HTR-8/SVneo (cell line): ENCODE measurements around the gene SLC11A1.

Source experiments
- DNase-seq: peaks from one replicate; pipeline ENCODE4 v3.0.0; 2011; ENCODE audit warnings: low spot score, mixed read lengths; ENCODE audit not compliant: insufficient read length
- FAIRE-seq: peaks from 2 replicates; lab custom pipeline; 2011; peaks lifted over from hg19 to GRCh38; lab: Jason Lieb, UNC

SLC11A1 gene

DNA sequence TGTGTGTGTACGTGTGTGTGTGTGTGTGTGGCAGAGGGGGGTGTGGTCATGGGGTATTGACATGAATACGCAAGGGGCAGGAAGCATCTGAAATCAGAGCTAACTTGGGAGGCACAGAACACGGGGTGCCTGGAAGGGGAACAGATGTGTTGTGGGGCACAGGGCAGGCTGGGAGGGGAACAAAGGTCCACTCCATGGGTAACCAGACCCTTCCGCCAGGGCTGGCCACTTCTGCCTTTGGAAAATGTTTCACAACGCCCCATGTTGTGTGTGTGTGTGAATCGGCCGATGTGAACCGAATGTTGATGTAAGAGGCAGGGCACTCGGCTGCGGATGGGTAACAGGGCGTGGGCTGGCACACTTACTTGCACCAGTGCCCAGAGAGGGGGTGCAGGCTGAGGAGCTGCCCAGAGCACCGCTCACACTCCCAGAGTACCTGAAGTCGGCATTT, at the start of gene SLC11A1:
Gene SLC11A1, plus strand, starts transcription at position 358 of the 451 bp plus-strand sequence. CDS start 96 bp downstream, outside the sequence.
- peak; percentile 16 for FAIRE-seq
- no peak for DNase-seq

DNA sequence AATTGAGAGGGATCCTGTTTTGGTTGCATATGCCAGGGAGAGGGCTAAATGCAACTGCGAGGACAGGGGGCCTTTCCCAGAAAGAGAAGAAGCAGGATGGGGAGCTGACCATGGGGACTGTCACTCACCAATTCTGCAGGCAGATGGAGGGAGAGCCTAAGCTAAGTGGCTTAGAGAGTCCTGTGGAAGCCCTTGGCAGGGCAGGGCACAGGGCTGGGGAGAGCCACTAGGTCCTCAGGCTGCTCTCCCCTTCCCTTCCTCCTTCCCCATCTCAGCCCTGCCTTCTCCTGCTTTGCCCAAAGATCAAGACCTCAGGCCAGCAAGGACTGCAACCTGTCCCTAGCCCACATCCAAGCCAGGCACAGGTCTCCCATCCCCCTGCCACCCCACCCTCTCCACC, 49.8 kb upstream of the SLC11A1 start:
- FAIRE-seq (no peak), DNase-seq (no peak)

- DNase-seq (no peak), FAIRE-seq (no peak)
These were observed 49.0 kb upstream of the SLC11A1 start for GRCh38 chr2:218332920-218333645.

DNA sequence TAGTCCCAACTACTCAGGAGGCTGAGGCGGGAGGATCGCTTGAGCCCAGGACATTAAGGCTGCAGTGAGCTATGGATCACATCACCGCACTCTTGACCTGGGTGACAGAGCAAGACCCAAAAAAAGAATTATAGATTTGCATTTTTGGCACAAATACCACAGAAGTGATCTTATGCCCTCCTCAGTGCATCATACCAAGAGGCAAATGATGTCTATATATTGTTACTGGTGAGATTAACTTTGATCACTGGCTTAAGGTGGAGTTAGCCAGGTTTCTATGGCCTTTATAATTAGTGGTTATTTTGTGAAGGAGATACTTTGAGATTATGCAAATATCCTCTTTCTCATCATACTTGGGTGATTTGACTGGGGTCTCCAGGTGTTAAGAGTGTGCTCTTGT, 47.5 kb upstream of the SLC11A1 start:
- DNase-seq (no peak), FAIRE-seq (no peak)

DNA sequence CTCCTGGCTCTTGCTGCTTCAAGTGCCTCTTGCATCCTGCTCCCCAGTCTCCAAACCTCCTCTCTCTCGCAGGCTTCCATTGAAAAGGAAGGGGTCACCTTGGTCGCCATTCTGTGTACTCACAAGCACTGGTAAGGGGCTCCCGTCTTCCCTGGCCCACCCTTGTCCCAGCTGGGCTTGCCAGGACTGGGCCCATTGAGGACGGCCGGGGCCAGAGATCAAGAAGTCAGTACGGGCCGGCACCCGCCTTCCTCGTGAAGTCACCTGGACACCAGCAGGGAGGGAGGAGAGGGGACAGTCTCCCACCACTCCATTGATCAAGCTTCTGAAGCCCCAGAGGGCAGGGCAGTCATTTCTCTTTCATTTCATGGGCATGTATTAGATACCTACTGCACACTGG, 41.4 kb upstream of the SLC11A1 start:
- DNase-seq, result no peak
- no peak for FAIRE-seq

- DNase-seq (no peak), FAIRE-seq (no peak)
These were observed 40.7 kb upstream of the SLC11A1 start for GRCh38 chr2:218341381-218341780.

DNA sequence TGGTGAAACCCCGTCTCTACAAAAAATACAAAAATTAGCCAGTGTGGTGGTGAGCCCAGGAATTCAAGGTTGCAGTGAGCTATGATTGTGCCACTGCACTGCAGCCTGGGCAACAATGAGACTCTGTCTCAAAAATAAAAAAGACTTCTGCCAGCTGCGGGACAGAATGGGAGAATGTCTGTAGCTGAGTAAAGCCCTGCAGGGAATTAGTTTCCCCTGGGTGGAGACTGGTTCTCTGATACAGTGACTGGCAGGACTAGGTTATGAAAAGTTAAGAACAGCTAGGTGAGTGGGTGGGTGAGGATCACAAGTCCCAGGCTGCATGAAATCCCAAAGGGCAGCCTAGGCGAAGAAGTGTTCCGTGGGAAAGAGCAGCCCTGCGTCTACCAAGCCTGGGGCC, 39.2 kb upstream of the SLC11A1 start:
- no peak for DNase-seq
- no peak for FAIRE-seq

DNA sequence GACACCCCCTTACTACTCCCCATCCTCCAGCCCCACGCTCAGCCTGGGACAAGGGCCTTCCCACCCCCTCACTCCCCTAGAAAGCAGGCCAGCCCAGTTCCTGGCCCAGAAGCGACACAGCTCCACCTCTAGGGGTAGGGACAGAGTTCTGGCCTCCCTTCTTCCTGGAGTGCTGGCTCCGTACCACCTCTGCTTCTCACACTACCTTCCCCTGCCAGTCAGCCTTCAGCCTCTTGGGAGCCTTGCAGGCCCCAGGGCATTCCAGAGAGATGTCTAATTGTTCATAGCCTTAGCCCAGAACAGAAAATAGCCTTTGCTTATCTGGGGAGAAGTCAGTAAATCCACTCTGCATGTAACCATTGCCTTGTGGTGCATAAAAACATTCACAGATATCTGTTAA, 38.5 kb upstream of the SLC11A1 start:
- FAIRE-seq (no peak), DNase-seq (no peak)

- DNase-seq, result no peak
- no peak for FAIRE-seq
These were observed 37.9 kb upstream of the SLC11A1 start for GRCh38 chr2:218344090-218344754.

DNA sequence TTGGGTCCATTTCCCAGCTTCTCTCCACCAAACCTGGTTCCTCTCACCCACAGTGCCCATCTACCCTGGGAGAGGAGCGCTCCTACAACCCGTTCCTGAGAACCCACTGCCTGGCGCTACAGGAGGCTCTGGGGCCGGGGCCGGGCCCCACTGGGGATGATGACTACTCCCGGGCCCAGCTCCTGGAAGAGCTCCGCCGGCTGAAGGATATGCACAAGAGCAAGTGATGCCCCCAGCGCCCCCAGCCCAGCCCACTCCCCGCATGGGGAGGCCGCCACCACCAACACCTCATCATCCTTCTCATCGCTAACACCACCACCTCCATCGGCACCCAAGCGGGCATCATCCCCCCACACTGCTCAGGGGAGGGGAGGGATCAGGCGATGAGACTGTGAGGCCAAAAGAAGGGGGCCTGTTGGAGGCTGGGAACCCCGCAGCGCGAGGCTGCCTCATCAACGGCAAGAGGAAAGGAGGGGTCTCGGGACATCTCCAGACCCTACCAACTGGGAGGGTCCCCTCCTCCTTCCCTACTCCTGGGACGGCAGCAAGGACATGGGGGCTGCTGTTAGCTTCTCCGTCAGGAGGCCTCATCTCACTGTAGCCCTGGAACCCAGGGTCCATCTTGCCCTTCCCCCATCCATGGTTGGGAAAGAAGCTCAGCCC, 37.2 kb upstream of the SLC11A1 start:
- FAIRE-seq (no peak), DNase-seq (no peak)

DNA sequence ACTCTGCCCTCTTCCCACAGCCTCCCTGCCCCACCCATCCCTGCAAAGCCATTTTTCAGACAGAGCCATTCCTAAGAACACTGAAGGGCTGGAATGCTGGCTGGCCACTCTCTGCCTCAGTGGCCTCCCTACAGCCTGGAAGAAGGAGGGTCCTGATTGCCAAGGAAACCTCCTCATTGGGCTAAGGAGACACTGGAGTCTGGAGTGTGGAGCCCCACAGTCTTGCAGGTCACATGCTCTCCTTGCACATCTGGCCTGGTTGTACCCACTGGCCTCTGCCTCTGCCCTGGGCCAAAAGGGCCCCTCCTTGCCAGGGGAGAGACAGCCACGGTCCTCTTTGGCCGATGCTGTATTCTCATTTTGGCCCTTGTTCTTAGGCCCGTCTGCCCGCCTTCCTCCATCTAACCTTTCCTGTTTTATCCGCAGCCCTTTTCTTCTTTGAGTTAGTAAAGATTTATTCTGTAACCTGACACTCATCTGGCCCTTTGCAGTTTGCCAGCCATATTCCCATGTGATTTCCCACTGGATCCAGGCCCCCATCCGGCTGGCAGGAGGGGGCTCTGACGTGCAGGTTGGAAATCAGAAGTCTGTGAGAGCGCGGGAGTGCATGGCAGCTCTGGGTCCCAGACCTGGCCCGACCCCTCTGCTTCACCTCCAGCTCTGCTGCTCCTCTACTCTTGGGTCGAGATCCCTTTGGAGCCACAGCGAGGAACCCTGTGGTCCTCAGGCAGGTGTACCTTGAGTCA, 36.4 kb upstream of the SLC11A1 start:
- FAIRE-seq (no peak), DNase-seq (no peak)

GRCh38 chr2:218347172-218347571, 34.9 kb upstream of the SLC11A1 start:
- FAIRE-seq (no peak), DNase-seq (no peak)

DNA sequence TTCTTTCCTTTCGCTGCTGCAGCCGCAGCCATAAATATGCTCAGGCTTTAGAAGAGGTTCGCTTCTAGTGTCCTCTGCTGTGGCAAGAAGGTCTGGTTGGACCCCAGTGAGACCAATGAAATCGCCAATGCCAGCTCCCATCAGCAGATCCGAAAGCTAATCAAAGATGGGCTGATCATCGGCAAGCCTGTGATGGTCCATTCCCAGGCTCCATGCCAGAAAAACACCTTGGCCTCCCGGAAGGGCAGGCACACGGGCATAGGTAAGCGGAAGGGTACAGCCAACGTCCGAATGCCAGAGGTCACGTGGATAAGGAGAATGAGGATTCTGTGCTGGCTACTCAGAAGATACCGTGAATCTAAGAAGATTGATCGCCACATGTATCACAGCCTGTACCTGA, 28.0 kb upstream of the SLC11A1 start:
- DNase-seq (no peak), FAIRE-seq (no peak)

DNA sequence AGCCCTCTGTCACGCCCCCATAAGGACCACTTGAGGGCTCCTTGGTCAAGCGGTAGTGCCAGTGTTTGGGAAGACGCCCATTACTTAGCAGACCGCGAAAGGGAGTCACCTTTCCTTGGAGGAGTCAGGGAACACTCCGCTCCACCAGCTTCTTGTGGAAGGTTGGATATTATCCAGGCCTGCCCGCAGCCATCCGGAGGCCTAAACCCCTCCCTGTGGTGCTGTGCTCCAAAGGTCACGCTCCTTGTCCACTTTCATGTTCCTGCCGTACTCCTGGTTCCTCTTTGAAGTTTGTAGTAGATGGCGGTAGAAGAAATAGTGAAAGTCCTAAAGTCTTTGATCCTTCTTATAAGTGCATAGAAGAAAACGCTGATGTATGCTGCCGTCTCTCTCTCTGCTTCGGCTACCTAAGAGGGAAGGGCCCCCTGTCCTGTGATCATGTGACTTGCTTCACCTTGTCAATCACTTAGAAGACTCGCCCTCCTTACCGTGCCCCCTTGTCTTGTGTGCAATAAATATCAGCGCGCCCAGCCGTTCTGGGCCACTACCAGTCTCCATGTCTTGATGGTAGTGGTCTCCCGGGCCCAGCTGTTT, 27.1 kb upstream of the SLC11A1 start:
- no peak for FAIRE-seq

GRCh38 chr2:218357236-218358177, 24.6 kb upstream of the SLC11A1 start:
- DNase-seq, result no peak

More for the DNA sequence above, 27.1 kb upstream of the SLC11A1 start:
- DNase-seq, result no peak

GRCh38 chr2:218360453-218360852, 21.6 kb upstream of the SLC11A1 start:
- DNase-seq (no peak), FAIRE-seq (no peak)

More at GRCh38 chr2:218357236-218358177, 24.6 kb upstream of the SLC11A1 start:
- no peak for FAIRE-seq

- no peak for FAIRE-seq
These were observed 19.5 kb upstream of the SLC11A1 start for GRCh38 chr2:218362606-218363005.

GRCh38 chr2:218363736-218364135, 18.3 kb upstream of the SLC11A1 start:
- no peak for DNase-seq
- no peak for FAIRE-seq

More at GRCh38 chr2:218362606-218363005, 19.5 kb upstream of the SLC11A1 start:
- no peak for DNase-seq

DNA sequence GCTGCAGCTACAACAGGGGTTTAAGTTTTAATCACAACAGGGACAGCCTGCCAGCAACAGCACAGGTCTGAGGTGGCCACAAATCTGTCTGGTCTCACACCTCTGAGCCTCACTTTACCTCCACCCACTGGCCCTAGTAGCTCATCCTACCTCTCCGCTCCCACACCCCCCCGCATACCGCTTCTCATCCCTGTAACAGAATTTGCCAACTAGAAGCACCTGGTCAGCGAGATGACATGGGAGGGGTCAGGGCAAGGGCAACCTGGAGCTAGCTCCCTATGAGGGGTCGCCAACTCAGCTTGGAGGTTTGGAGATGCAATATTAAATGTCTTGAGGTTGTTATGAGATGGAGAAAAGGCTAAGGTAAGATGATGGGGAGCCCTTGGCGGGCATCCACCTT, 17.9 kb upstream of the SLC11A1 start:
- DNase-seq (no peak), FAIRE-seq (no peak)
